Keratinocyte (primary cell): ENCODE data around the gene ASRGL1. TPM values are rescaled to one million over a fixed set of nuclear protein-coding genes. Genes with fewer than 3 reads are reported as not detected.
"Not testable (repeated sequence)": the region's sequence is repeated elsewhere in the genome, so short reads cannot be mapped to it uniquely, and the experiment has no call there.

Source experiments
- DNase-seq: peaks from one replicate; pipeline ENCODE4 v3.0.0-alpha.2; 2011; ENCODE audit warnings: low read depth, missing footprints, low spot score
- FAIRE-seq: peaks from 2 replicates; lab custom pipeline; 2011; peaks lifted over from hg19 to GRCh38; lab: Jason Lieb, UNC
- H2AFZ ChIP-seq: 2 replicates; pipeline ENCODE4 v1.6.0; 2012; ENCODE audit warnings: low read length, control low read depth, inconsistent platforms; ENCODE audit not compliant: control insufficient read depth
- H3K27ac ChIP-seq: 2 replicates; pipeline ENCODE4 v1.5.1; 2011; ENCODE audit warnings: low read length; ENCODE audit not compliant: control insufficient read depth, insufficient read depth
- H3K27me3 ChIP-seq: 3 replicates; pipeline ENCODE4 v1.6.0; 2011; ENCODE audit warnings: low read length; ENCODE audit not compliant: control insufficient read depth, insufficient read depth; ENCODE audit errors: extremely low read depth
- H3K36me3 ChIP-seq, 2 experiments: 2 replicates in 1 of 2; 3 replicates in 1 of 2; pipeline ENCODE4 v1.5.1; 2011; ENCODE audit warnings: low read length in 2 of 2, mild to moderate bottlenecking in 1 of 2; ENCODE audit not compliant: control insufficient read depth in 2 of 2, insufficient read depth in 2 of 2; ENCODE audit errors: extremely low read depth in 1 of 2
- H3K4me1 ChIP-seq: 3 replicates; pipeline ENCODE4 v1.5.1; 2011; ENCODE audit warnings: low read length; ENCODE audit not compliant: control insufficient read depth, insufficient read depth; ENCODE audit errors: extremely low read depth
- H3K4me2 ChIP-seq: 3 replicates; pipeline ENCODE4 v1.6.0; 2011; ENCODE audit warnings: low read depth, low read length; ENCODE audit not compliant: control insufficient read depth, insufficient read depth; ENCODE audit errors: extremely low read depth
- H3K4me3 ChIP-seq, 3 experiments: fragments of 200-600 bp in 1 of 3; sonication (generic) in 1 of 3; 2 replicates in 2 of 3; 3 replicates in 1 of 3; pipeline ENCODE4 v1.5.1; 2011 to 2016; ENCODE audit warnings: low read length in 3 of 3, mild to moderate bottlenecking in 3 of 3, control low read depth in 2 of 3, inconsistent platforms in 1 of 3, low read depth in 1 of 3, mixed read lengths in 1 of 3, mixed run types in 1 of 3, moderate library complexity in 1 of 3; ENCODE audit not compliant: control insufficient read depth in 2 of 3, insufficient read depth in 2 of 3; ENCODE audit errors: extremely low read depth in 1 of 3
- H3K79me2 ChIP-seq: 2 replicates; pipeline ENCODE4 v1.6.0; 2012; ENCODE audit warnings: low read length; ENCODE audit not compliant: control insufficient read depth, insufficient read depth
- H3K9ac ChIP-seq: 3 replicates; pipeline ENCODE4 v1.6.0; 2011; ENCODE audit warnings: low read length; ENCODE audit not compliant: control insufficient read depth, insufficient read depth; ENCODE audit errors: extremely low read depth
- H3K9me1 ChIP-seq: 3 replicates; pipeline ENCODE4 v1.6.0; 2011; ENCODE audit warnings: low read length; ENCODE audit not compliant: control insufficient read depth, insufficient read depth; ENCODE audit errors: extremely low read depth
- H3K9me3 ChIP-seq: 2 replicates; pipeline ENCODE4 v1.5.1; 2012; ENCODE audit warnings: low read depth, low read length; ENCODE audit not compliant: control insufficient read depth
- H4K20me1 ChIP-seq: 3 replicates; pipeline ENCODE4 v1.6.0; 2011; ENCODE audit warnings: low read length; ENCODE audit not compliant: control insufficient read depth, insufficient read depth; ENCODE audit errors: extremely low read depth
- CTCF ChIP-seq, 3 experiments: IDR thresholded peaks in 1 of 3; conservative IDR thresholded peaks in 1 of 3; optimal IDR thresholded peaks in 1 of 3; 2 replicates in 2 of 3; 3 replicates in 1 of 3; pipeline versions ENCODE3 to v1.5.1; 2011; ENCODE audit warnings: low read length in 3 of 3, mild to moderate bottlenecking in 3 of 3, moderate library complexity in 2 of 3, control low read depth in 1 of 3, inconsistent platforms in 1 of 3; ENCODE audit not compliant: insufficient read depth in 2 of 3; ENCODE audit errors: extremely low read depth in 1 of 3
- dilution Hi-C: fragments of 300-500 bp; cut with MboI; formaldehyde crosslinking; loops from one replicate; pipeline ENCODE4 v1.7.0; 2020; ENCODE audit warnings: low sequenced_read_pairs; ENCODE audit not compliant: extremely low pct_ligation_motif_present
- polyA plus RNA-seq, 5 experiments: library from polyadenylated mRNA; depleted of rRNA in 3 of 5; stranded (reverse) in 3 of 5; stranded (forward) in 1 of 5; unstranded in 1 of 5; fragments of >200 nt; gene quantifications; 1 replicate in 1 of 5; 2 replicates in 3 of 5; 3 replicates in 1 of 5; pipeline versions ENCODE4 v1.2.1 to v1.2.3, GENCODE V29; 2011 to 2012; ENCODE audit warnings: missing spikeins in 2 of 5, low read depth in 1 of 5, low replicate concordance in 1 of 5

The ASRGL1 gene
- polyA plus RNA-seq, 1 donor (not counting 4 experiments of a cell fraction or from before 2014, with no cell fraction given) = 0.05 TPM

GRCh38 chr11:62378459-62379063 is 41.3 kb downstream of the ASRGL1 start:
- H3K4me1 ChIP-seq, DNase-seq, H2AFZ ChIP-seq, H3K9ac ChIP-seq, H3K36me3 ChIP-seq, FAIRE-seq, H3K27me3 ChIP-seq, H3K4me3 ChIP-seq, H3K79me2 ChIP-seq, H3K4me2 ChIP-seq, H3K9me1 ChIP-seq, H3K9me3 ChIP-seq, H3K27ac ChIP-seq, dilution Hi-C loops, H4K20me1 ChIP-seq: not testable (repeated sequence)
- peak in 2 of 3 experiments; percentile 3 to 6 for TF ChIP-seq CTCF (optimal IDR thresholded peaks at IDR 0.05 in 1 of 3, IDR thresholded peaks at IDR 0.05 in 1 of 3, conservative IDR thresholded peaks at IDR 0.05 in 1 of 3; ENCODE audit: extremely low read depth in 1 of 3, insufficient read depth in 2 of 3, low read length in 3 of 3)

- H3K9ac ChIP-seq, H3K4me2 ChIP-seq, H3K79me2 ChIP-seq, DNase-seq, H4K20me1 ChIP-seq, H3K27ac ChIP-seq, dilution Hi-C loops, H3K4me1 ChIP-seq, FAIRE-seq, H3K4me3 ChIP-seq, H3K27me3 ChIP-seq, H2AFZ ChIP-seq, H3K9me3 ChIP-seq, H3K36me3 ChIP-seq, H3K9me1 ChIP-seq: not testable (repeated sequence)
Measured at GRCh38 chr11:62379586-62379985, 42.3 kb downstream of the ASRGL1 start.

DNA sequence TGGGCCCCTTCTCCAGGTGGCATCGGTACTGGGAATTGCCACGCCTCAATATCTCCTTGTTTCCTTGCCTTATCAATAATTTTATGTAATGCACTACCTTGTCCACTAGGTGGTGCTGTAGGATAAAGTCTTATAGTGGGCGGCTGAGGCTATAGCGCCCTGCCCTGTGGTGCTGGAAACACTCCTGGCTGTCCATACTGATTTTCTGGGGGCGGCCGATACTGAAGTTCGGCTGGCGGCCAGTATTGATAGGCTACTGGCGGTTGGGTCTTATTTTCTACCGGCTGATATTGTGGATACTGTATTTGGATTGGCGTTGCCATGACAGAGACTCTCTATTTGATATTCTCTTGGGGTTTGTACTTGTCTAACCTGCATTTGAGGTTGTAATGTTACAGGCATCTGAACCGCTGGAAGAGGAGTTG is 43.6 kb downstream of the ASRGL1 start:
- H3K27me3 ChIP-seq, H3K27ac ChIP-seq, H3K79me2 ChIP-seq, H3K4me1 ChIP-seq, H2AFZ ChIP-seq, H3K9me3 ChIP-seq, H3K36me3 ChIP-seq, H3K4me3 ChIP-seq, H4K20me1 ChIP-seq, DNase-seq, FAIRE-seq, dilution Hi-C loops, H3K9me1 ChIP-seq, H3K9ac ChIP-seq: not testable (repeated sequence)
- H3K4me2 ChIP-seq = peak overlapping the region; percentile 6
- TF ChIP-seq CTCF (optimal IDR thresholded peaks at IDR 0.05 in 1 of 3, IDR thresholded peaks at IDR 0.05 in 1 of 3, conservative IDR thresholded peaks at IDR 0.05 in 1 of 3; ENCODE audit: extremely low read depth in 1 of 3, insufficient read depth in 2 of 3, low read length in 3 of 3) = peak; percentile 59 to 63 (median 60)
